GM23338 (cell line): Measurements from ENCODE around the gene SF3A1.

ENCODE experiments used
- CTCF ChIP-seq, 2 experiments: fragments of 200-600 bp in 1 of 2; sonication (generic) in 1 of 2; conservative IDR thresholded peaks; 2 replicates each; pipeline versions ENCODE4 v1.5.1 to v1.6.1; 2016 to 2017; ENCODE audit warnings: antibody characterized with exemption in 2 of 2, low read depth in 2 of 2, mild to moderate bottlenecking in 2 of 2, moderate library complexity in 1 of 2
- EZH2 ChIP-seq: fragments of 200-600 bp; sonication (generic); IDR thresholded peaks from one replicate; pipeline ENCODE4 v1.8.0; 2017; ENCODE audit warnings: antibody characterized with exemption, mild to moderate bottlenecking, low read depth; ENCODE audit not compliant: unreplicated experiment
- POLR2AphosphoS5 ChIP-seq: IDR thresholded peaks from 2 replicates; pipeline ENCODE4 v1.6.1; 2016; ENCODE audit warnings: antibody characterized with exemption, low read depth

- TF ChIP-seq CTCF (conservative IDR thresholded peaks at IDR 0.05; ENCODE audit: low read depth in 2 of 2) (no peak), EZH2 (no peak), POLR2AphosphoS5 (no peak)
These were observed 37.2 kb upstream of the SF3A1 start for GRCh38 chr22:30393885-30394284.
